ENCODE measurements around the gene PIEZO1.
A peak's percentile ranks its signal among the peaks of the same experiment; 100 is the strongest.

PIEZO1 gene

GRCh38 chr16:88763502-88764053, 21.4 kb downstream of the PIEZO1 start:
- DNase-seq: no peak

- no peak for DNase-seq
Measured at GRCh38 chr16:88762941-88763340, 22.1 kb downstream of the PIEZO1 start.

- no peak for DNase-seq
Measured at GRCh38 chr16:88762258-88762870, 22.7 kb downstream of the PIEZO1 start.

GRCh38 chr16:88761830-88762229, 23.2 kb downstream of the PIEZO1 start:
- no peak for DNase-seq

GRCh38 chr16:88761143-88761534, 23.9 kb downstream of the PIEZO1 start:
- DNase-seq: no peak

- DNase-seq: no peak
Measured at GRCh38 chr16:88760424-88761142, 24.4 kb downstream of the PIEZO1 start.

- DNase-seq: no peak
Measured at GRCh38 chr16:88759976-88760350, 25.1 kb downstream of the PIEZO1 start.

GRCh38 chr16:88759245-88759975, 25.6 kb downstream of the PIEZO1 start:
- peak; percentile 29 for DNase-seq

- DNase-seq: no peak
Measured at GRCh38 chr16:88758944-88759244, 26.1 kb downstream of the PIEZO1 start.

GRCh38 chr16:88758227-88758943, 26.6 kb downstream of the PIEZO1 start:
- DNase-seq: no peak

GRCh38 chr16:88755745-88756443, 29.1 kb downstream of the PIEZO1 start:
- DNase-seq: no peak

- peak; percentile 20 for DNase-seq
Measured at GRCh38 chr16:88754912-88755744, 29.9 kb downstream of the PIEZO1 start.

- no peak for DNase-seq
Measured at GRCh38 chr16:88754109-88754911, 30.7 kb downstream of the PIEZO1 start.

GRCh38 chr16:88753602-88754001, 31.4 kb downstream of the PIEZO1 start:
- no peak for DNase-seq

GRCh38 chr16:88753191-88753590, 31.8 kb downstream of the PIEZO1 start:
- DNase-seq: no peak

GRCh38 chr16:88752386-88753002, 32.5 kb downstream of the PIEZO1 start:
- DNase-seq: no peak

GRCh38 chr16:88750854-88751253, 34.2 kb downstream of the PIEZO1 start:
- DNase-seq: no peak

- no peak for DNase-seq
Measured at GRCh38 chr16:88749358-88749757, 35.7 kb downstream of the PIEZO1 start.

- DNase-seq: no peak
Measured at GRCh38 chr16:88748364-88748763, 36.7 kb downstream of the PIEZO1 start.

GRCh38 chr16:88747588-88748301, 37.3 kb downstream of the PIEZO1 start:
- DNase-seq: peak; percentile 44
